ENCODE measurements around the gene PTPRG. TPM values are rescaled to one million over a fixed set of nuclear protein-coding genes. Genes with fewer than 3 reads are reported as not detected.

Gene PTPRG
- total RNA-seq, 1 experiment from 2014 or later, result 69.3 TPM

DNA sequence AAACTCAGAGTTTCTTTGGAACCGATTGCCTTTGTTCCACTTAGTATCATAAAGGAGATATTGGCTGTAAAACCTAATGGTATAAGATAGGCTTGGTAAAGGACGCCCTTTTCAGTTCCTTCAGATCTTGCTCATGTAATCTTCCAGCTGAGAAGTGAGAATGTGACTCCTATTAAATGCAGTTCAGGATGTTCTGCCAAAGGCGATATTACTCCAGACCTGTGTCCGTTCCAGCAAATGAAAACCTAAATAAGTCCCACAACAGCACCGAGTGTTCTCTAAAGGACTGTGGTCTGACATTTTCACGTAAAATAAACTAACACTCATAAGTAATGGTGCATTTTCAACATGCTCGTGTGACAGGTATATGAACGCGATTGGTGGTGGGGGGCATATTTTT is 535.8 kb downstream of the PTPRG start:
- TF ChIP-seq, protein P1, sequence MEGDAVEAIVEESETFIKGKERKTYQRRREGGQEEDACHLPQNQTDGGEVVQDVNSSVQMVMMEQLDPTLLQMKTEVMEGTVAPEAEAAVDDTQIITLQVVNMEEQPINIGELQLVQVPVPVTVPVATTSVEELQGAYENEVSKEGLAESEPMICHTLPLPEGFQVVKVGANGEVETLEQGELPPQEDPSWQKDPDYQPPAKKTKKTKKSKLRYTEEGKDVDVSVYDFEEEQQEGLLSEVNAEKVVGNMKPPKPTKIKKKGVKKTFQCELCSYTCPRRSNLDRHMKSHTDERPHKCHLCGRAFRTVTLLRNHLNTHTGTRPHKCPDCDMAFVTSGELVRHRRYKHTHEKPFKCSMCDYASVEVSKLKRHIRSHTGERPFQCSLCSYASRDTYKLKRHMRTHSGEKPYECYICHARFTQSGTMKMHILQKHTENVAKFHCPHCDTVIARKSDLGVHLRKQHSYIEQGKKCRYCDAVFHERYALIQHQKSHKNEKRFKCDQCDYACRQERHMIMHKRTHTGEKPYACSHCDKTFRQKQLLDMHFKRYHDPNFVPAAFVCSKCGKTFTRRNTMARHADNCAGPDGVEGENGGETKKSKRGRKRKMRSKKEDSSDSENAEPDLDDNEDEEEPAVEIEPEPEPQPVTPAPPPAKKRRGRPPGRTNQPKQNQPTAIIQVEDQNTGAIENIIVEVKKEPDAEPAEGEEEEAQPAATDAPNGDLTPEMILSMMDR (conservative IDR thresholded peaks at IDR 0.05), result no peak
- no peak overlapping the region for H2BK20ac ChIP-seq (ENCODE audit: low read depth, low read length, poor library complexity, severe bottlenecking)
- H4K91ac ChIP-seq (ENCODE audit: insufficient read length, low read depth, low read length), result no peak overlapping the region
- H3K27me3 Mint-ChIP-seq (ENCODE audit: low read depth), result no peaks in the 10 kb centered on the region; the same call in 1 of the 2 replicates
- no peak overlapping the region for H3K27ac Mint-ChIP-seq
- H3K79me2 ChIP-seq (ENCODE audit: insufficient read depth, low read length), result no peaks in the 10 kb centered on the region
- WGBS (ENCODE audit: extremely low coverage, insufficient read length, low lambda C conversion rate), result no CpG with 5 or more reads among the region's 9 CpGs
- H3K56ac ChIP-seq (ENCODE audit: insufficient read length, low read depth, low read length), result no peak overlapping the region
- H3K4me3 Mint-ChIP-seq, result no peak overlapping the region
- H4K5ac ChIP-seq (ENCODE audit: insufficient read length, low read depth, low read length), result no peak overlapping the region
- H3K23me2 ChIP-seq (ENCODE audit: insufficient read length, low read depth, low read length, poor library complexity, severe bottlenecking), result no peaks in the 10 kb centered on the region
- no peak overlapping the region for H2BK12ac ChIP-seq (ENCODE audit: insufficient read length, low read depth, low read length)
- H3K4me2 ChIP-seq (ENCODE audit: insufficient read depth, insufficient read length, low read length), result no peak overlapping the region
- no peak overlapping the region for H2BK5ac ChIP-seq (ENCODE audit: insufficient read length, low read length)
- no peak overlapping the region for H2BK120ac ChIP-seq (ENCODE audit: low read depth, low read length, poor library complexity, severe bottlenecking)
- no peak overlapping the region for H3K18ac ChIP-seq (ENCODE audit: insufficient read length, low read depth, low read length)
- H3K4me1 Mint-ChIP-seq, result peaks cover 0 to 3% of the 10 kb centered on the region in 2 experiments; a peak in 2 of 4 replicates
- no peak overlapping the region for H3K4ac ChIP-seq (ENCODE audit: low read depth, low read length)
- no peak overlapping the region for H4K8ac ChIP-seq (replicated peaks; ENCODE audit: insufficient read length, low read depth, low read length)
- H3K14ac ChIP-seq (ENCODE audit: insufficient read depth, low read length), result no peak overlapping the region
- no peak overlapping the region for H2AFZ ChIP-seq (ENCODE audit: low read length)
- no peaks in the 10 kb centered on the region for H3K36me3 Mint-ChIP-seq (ENCODE audit: insufficient read depth in 1 of 3, low read depth in 3 of 3)
- H3T11ph ChIP-seq (ENCODE audit: low read length), result no peak overlapping the region
- H3K4me1 ChIP-seq (ENCODE audit: insufficient read depth, low read length), result no peaks in the 10 kb centered on the region
- H3K9ac ChIP-seq (ENCODE audit: extremely low read depth, insufficient read length, low read length), result no peak overlapping the region
- H3K27me3 ChIP-seq (ENCODE audit: insufficient read depth, low read length), result no peaks in the 10 kb centered on the region
- no peak for DNase-seq
- H2BK15ac ChIP-seq (ENCODE audit: low read depth, low read length), result no peak overlapping the region
- no peak overlapping the region for H2AK5ac ChIP-seq (ENCODE audit: insufficient read length, low read length)
- H3K27ac ChIP-seq (ENCODE audit: insufficient read length, low read depth, low read length), result no peak overlapping the region
- no peaks in the 10 kb centered on the region for H4K20me1 ChIP-seq (ENCODE audit: control insufficient read depth, insufficient read depth, insufficient read length)
- no peaks in the 10 kb centered on the region for H3K9me3 Mint-ChIP-seq
- no peak overlapping the region for H3K23ac ChIP-seq (ENCODE audit: insufficient read length, low read depth, low read length)
- H3K9me3 ChIP-seq (ENCODE audit: control insufficient read depth, low read depth, low read length), result no peaks in the 10 kb centered on the region
- peaks cover 4% of the 10 kb centered on the region for H3K79me1 ChIP-seq (ENCODE audit: insufficient read depth, low read depth, low read length, poor library complexity, severe bottlenecking)
